ENCODE results near the gene CRYBG3.

GRCh38 chr3:97935842-97936241 is 114.0 kb downstream of the CRYBG3 start:
- TF ChIP-seq CTCF (IDR thresholded peaks at IDR 0.05) = no peak
- no peak for TF ChIP-seq EP300 (IDR thresholded peaks at IDR 0.05)

Measured in upper lobe of left lung (tissue), 4 donors.